GM19240 (cell line): Measurements from ENCODE around the gene PTPRN2.

Experiments
- DNase-seq: peaks from one replicate; pipeline ENCODE4 v3.0.0; 2011; ENCODE audit warnings: low spot score; ENCODE audit not compliant: insufficient read length

The PTPRN2 gene

DNA sequence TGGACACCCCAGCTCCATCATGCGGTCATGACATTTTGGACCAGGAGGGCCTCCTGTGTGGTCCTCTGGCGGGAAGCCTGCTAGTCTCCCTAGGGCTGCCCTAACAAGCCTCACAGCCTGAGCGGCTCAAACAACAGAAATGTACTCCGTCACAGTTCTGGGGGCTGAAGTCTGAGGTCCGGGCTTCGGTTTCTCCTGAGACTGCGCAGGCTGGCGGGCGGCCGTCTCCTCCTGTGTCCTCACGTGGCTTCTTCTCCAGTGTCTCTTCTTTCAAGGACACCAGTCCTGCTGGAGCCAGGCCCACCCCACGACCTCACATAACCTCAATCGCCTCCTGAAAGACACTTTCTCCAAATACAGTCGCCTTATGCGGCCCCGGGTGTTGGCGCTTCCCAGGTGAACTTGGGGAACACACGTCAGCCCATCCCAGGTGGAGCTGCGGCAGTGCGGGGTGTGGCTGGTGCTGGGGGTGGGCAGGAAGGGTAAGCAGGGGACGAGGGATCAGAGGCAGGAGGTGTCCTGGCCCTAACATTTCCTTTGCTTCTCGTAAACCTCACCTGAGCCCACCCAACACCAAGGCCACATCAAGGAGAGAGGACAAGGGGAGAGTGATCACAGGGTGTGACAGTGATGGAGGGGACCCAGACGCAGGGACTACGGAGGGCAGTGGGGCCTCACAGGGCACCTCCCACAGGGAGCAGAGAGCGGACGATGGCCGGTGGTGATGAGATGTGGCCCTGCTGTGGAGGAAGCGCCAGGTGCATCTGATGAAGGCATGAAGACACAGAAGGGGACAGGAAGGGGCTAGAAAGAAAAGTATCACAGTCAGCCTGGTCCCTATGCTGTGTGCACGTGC is 580.6 kb downstream of the PTPRN2 start:
- DNase-seq, result no peak

DNA sequence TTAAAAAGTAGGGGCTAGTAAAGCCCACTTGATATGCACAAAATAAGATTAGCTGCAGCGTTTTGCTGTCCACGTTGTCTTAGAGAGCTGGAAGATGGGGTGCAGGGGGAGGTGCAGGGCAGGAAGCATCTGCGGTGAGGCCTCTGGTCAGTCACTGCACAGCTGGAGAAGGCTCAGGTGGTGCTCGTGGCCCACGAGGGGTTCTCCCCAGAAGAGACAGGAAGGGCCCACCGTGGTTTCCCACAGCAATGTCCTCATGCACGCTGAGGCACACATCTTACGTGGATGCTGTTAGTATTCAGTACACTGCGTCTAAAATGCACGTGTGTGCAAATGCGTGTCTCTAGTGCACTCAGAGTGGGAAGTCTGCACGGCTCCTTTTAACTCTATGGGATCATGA is 582.1 kb downstream of the PTPRN2 start:
- no peak for DNase-seq

DNA sequence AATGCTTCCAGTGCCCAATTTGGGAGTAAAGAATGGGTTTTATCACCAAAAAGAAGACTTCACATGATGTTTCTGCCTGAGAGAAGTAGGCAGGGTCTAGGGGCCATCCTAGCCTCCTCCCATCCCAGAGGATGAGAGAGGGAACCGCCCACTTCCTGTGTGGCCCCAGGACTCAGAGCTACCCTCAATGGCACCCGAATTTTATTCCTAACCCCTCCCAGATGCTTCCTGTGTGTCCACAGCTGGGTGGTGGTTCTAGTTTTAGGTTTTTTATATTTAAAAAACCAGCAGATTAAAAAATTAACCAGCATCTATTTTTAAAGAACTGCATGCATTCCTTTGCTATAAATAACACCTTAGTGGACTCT is 583.5 kb downstream of the PTPRN2 start:
- DNase-seq, result no peak

DNA sequence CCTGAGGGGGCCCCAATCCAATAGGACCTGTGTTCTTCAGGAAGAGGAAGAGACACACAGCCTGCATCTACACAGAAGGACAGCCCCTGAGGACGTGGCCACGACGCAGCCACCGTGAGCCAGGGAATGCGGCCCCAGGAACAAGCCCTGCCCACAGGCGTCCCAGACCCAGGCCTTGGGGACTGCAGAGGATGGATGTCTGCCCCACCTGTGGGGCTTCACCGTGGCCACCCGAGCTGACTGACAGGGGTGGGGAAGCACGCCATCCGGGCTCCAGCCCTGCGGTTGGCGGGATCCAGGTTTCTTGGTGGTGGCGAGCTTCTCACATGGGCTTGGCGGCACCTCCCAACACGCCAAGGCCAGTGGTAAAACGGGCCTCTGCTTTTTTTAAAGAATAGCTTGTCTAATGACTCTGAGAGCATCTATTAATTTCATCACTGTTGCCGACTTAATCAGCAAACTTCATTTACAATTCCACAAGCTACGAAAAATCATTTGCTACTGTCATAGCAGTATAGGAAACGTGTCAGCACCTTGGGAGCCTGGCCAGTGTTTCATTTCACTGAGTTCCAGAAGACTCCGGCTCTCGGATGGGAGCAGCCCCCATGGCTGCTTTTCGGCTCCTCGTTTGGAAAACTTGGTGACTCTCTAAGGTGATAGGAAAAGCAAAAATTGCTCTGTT is 584.0 kb downstream of the PTPRN2 start:
- DNase-seq, result no peak

DNA sequence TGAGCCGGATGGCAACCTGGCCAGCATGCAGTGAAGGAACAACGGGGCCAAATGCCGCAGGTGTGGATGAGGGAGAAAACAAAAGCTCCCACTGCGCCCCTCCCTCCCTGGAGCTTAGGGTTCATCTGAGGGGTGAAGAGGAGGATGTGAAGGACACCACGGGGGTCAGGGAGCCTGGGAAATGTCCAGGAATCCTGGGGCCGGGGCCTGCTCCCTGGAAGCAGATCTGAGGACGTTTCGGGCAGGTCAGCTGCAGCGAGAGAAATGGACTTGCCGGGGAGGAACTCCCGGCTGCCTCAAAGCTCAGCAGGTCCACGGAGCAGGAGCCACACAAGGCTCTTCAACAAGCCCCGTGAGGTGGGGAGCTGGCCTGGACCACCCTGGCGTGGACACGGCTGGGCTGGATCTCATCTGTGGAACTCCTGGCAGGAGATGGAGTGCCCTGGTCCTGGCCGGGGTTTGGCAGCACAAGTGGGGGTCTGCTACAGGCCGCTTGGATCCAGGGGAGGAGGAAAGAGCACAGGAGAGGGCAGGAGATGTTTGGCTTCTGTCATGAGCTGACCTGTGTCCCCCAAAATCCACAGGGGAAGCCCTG is 585.0 kb downstream of the PTPRN2 start:
- no peak for DNase-seq

DNA sequence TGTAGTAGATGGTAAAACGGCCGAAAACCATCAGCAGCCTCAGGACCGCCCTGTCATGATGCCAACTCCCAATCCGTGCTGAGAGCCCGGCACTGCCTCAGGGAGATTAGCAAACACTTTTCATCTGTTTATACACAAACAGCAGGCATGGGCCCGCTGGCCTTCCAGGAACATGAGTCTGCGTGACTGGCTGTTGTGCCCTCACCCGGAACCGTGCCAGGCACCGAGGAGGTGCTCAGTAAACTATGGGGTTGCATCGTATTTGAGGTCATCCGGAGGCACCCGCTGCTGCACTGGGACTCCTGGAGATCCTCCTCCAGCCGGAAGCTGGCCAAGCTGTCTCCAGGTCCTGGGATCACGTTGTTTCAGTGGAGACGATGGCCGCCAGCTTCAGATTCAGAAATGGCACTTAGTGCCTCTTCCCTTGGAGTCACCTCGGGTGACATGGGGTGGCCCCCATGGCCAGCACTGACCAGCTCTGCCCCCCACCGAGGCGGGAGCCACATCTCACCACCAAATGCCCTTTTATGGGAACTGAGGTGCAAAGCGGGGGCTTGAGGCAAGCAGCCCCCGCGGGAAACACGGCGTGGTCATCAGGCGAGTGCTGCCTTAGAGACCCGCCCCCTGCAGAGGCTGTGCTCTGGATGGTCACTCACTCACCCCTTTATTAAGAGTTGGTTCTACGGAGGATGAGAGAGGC is 585.9 kb downstream of the PTPRN2 start:
- DNase-seq, result no peak

DNA sequence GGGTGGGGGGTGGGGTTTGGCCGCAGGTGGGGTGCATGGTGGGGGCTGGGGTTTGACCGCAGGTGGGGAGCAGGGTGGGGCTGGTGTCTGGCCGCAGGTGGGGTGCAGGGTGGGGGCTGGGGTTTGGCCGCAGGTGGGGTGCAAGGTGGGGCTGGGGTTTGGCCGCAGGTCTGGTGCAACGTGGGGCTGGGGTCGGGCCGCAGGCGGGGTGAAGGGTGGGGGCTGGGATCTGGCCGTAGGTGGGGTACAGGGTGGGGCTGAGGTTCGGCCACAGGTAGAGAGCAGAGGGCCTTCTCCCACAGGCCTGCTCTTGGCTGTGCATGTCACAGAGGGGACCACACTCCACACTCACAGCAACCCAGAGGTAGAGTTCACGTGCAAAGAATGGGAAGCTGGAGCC is 586.6 kb downstream of the PTPRN2 start:
- DNase-seq, result no peak

DNA sequence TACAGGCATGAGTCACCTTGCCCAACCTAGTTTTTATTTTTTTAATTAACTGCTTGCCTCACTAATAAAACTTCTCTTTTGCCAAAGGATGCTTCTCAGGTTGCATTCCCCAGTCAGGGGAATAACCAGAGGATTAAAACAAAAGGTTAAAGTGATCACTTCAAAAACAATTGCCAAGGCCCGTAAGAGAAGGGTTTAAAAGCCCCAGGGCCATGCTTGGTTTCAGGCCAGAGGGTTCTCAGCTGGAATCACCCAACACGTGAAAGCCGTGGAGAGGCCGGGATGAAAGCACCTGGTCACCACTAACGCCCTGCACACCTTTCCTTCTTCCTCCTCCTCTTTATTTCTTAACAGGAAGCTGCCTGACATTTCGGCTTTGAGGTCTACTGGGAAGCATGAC is 587.5 kb downstream of the PTPRN2 start:
- no peak for DNase-seq

DNA sequence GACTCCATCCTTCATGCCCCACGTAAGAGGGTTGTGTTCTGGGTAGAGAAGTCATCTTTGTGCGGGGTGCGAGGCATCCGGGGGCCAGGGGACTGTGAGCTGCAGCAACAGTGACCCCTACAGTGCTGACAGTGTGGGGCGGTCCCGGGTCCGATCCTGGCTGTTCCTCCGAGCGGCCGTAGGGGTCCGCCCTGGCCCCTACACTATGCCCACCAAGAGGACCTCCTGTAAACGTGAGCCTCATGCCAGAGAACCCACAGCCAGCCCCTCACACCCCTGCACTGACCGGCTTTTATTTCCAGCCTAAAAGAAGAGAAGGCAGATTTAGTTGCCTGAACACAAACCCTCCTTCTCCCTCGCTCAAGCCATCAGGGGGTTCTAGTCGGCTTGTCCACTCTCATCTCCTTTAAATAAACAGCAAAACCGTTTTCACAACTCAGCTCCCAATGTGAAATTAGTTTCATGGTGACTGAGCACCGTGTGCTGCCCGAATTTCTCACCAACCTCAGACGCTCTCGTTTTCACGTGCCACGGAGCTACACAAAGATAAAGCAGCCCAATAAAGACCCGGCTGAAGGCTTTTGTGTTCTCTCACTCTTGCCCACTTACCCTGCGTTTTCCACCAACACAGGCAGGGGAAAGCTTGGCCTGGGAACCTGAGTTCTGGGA is 588.6 kb downstream of the PTPRN2 start:
- no peak for DNase-seq

DNA sequence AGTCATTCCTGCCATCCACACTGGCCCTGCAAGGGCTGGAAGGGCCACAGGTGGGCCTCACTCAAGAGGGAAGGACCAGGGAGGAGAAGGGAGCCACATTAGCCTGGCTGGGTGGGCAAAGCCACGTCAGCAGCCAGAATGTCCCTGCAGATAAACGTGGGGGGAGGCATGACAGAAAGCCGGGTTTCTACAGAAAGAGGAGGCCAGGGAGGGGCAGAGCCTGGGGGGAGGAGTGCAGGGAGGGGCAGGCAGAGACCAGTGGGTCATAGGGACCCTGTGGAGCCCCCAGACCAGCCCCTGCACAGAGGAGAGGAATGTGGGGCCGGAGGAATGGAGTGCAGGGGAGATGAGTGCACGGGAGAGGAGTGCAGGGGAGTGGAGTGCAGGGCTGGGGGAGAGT is 590.2 kb downstream of the PTPRN2 start:
- no peak for DNase-seq

DNA sequence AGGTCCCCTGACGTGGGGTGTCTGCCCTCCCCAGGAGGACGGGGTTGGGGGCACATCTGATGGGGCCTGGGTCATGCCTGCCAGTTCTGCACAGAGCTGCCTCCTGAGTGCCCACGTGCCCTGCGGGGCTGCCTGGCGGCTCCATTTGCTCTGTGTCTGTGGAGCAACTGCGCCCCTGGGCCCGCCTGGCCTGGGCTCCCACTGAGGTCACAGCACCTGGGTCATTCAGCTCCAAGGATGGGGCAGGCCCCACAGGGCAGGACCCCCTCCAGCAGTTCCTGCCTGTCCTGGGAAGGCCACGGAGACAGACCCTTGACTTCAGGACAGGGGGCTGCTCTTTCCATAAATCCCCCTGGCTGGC is 590.6 kb downstream of the PTPRN2 start:
- no peak for DNase-seq

DNA sequence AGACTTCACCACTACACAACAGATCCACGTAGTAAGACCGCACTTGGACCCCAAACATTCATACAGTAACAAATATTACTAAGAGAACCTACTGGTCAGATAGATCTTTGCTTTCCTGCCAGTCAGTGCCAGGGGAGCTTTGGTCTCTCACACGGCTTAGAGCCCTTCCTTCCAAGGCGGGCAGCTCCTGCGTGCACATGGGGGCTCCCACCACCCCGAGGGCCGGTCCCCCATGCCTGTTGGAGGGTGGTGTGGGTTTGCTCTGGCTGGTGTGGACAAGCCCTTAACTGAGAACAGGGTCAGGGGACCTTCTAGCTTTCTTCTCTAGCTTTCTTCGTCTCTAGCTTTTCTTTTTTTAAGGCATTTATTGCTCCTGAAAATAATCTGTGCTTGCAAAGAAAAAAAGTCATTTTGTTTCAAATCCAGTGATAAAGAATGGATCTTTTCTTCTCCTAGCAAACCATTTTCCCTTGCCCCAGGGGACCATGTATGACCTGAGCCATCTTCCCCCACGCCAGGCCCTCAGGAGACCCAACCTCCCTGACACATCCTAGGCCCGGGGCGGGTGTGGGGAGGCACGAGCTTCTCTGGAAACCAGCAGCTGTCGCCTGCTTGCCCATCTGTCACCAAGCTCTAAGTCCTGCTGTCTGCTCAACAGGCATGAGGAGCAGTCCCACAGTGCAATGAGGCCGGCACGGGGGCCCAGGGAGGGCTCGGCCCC is 591.1 kb downstream of the PTPRN2 start:
- no peak for DNase-seq

DNA sequence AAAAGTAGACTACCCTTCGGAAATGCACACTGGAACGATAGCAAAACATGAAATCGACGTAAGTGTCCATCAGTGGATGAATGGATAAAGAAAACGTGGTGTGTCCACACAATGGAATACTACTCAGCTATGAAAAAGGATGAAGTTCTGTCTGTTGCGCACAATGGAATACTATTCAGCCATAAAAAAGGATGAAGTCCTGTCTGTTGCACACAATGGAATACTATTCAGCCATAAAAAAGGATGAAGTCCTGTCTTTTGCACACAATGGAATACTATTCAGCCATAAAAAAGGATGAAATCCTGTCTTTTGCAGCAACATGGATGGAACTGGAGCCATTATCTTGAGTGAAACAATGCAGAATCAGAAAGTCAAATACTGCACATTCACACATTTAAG is 591.8 kb downstream of the PTPRN2 start:
- no peak for DNase-seq

DNA sequence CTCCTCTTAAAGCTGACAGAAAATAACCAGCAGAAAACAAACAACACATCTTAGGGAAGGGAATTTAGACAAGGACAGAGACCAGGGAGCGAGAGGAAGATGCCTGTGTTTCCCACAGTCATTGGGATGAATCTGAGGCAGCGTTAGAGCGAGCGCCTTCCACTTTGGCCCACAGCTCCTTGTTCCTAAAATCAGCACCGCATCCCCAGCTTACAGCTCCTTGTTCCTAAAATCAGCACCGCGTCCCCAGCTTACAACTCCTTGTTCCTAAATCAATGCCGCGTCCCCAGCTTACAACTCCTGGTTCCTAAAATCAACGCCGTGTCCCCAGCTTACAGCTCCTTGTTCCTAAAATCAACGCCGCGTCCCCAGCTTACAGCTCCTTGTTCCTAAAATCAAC is 593.3 kb downstream of the PTPRN2 start:
- DNase-seq, result no peak

DNA sequence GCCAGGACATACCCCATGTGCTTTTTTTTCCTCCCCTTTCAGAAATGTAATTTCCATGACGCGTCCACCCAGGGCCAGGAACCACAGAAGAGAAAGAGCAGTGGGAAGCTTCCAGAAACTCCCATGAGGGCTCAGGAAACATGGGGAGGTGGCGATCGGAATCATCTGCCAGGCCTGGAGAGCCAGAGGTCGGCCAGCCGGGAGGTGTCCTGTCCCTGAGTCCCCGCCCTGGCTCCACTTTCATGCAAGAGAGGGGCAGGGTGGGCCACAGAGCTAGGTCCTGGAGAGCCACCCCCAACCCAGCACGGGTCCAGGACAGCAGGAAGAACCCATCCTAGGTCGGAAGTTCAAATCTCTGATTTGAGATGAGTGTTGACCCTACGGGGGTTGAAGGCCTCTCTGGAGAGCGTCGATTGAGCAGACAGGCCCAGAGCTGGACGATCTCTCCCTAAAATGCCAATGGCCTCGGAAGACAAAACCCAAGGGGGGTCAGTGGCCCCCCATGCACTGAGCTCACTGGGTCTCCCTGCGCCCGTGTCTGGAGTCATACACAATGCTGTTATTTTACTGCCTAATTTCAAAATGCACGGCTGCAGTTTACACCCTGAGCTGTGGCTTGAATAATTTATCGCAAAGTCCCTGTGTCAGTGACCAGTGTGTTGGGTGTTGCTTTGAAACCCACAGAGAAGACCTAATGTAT is 594.1 kb downstream of the PTPRN2 start:
- DNase-seq, result no peak

DNA sequence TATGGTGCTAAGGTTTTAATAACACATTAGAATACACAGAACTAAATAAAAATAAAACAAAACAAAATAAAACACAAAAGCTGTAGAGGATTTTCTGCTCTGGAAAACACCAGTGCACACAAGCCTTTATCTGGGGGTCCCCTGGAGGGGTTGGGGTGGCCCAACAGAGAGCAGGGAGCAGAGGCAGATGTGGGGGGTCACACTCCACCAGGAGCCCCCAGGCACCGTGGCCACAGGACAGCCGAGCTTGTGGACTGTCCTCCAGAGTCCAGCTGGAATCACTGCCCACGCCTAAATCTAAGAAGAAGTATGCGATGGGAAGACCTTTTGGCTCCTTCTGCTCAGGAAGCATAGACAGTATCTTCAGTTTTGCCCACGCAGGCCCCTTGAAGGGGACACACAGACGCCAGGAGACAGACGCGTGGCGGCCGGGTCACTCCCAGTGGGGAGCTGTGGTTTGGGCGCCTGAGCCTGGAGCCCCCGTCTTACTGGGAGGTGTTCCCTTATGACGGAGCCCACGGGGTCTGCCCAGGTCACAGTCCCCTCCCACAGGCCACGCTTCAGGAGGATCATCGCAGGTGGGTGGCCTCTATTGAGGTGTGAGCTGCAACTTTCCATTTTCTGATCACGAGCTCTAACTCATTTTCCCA is 595.0 kb downstream of the PTPRN2 start:
- DNase-seq, result no peak

DNA sequence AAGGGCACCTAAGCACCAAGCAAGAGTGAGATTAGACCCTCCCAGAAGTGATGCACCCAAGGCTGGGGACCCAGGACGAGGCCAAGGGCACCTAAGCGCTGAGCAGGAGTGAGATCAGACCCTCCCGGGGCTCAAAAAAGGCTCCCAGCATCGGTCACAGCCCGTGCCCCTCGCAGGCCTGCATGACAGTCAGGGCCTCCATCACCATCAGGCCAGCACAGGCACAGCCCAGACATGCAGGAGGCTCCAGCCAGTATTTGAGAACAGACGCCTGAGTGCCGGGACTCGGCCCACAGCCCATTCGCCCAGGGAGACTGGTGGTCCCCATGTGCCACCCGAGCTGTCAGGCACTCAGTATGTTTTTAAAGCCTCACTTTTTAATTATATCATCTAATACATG is 595.9 kb downstream of the PTPRN2 start:
- DNase-seq, result no peak

DNA sequence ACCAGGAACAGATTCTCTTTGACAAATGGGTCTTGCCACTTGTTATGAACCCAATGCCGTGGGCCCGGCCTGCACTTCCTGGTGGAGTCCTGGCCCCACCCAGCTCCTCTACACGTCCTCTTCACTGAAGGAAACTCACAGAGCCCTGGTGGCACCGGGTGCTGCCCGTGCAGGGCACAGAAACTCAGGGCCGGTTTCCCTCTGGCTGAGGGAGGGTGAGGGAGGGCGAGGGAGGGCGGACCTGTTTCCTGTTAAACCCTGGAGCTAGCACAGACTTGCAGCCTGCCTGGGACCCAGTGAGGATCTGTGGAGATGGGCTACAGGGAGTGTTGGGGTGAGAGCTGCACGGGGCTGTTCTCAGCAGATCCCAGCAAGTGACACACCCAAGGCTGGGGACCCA is 596.3 kb downstream of the PTPRN2 start:
- no peak for DNase-seq

DNA sequence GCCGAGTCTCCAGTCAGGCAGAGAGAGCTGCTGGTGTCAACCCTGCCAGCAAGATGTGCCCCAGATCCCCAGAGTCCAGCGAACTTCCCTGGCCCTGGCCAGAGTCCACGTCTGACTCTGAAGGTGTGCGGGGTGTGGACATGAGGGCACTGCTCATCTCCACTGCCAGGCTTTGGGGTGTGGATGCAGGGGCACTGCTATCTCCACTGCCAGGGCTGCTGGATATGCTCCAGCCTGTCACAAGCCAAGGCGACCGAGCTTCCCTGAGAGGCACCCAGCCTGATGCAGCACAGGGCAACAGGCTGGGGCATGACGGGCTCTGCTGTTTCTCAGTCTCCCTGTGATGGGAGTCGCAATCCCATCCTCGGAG is 596.8 kb downstream of the PTPRN2 start:
- no peak for DNase-seq
